Hematopoietic multipotent progenitor cell treated with erythropoietin and hydrocortisone succinate and interleukin-3 and kit ligand, for 8 days (in vitro differentiated cells): Measurements from ENCODE around the gene TAF11L7.
"Not testable (repeated sequence)": the region's sequence is repeated elsewhere in the genome, so short reads cannot be mapped to it uniquely, and the experiment has no call there.

Experiments
- DNase-seq: peaks from one replicate; pipeline ENCODE4 v3.0.0-alpha.2; 2015

The TAF11L7 gene

GRCh38 chr5:17585658-17586057 lies at the start of gene TAF11L7:
TSS of gene TAF11L7 (minus strand) at chr5:17585758.
- DNase-seq, result not testable (repeated sequence)

- no peak for DNase-seq
These were observed 48.6 kb upstream of the TAF11L7 start, which contains the start of gene TAF11L14 for GRCh38 chr5:17634160-17634559. TSS of gene TAF11L14 (plus strand) at chr5:17634460.

GRCh38 chr5:17631788-17632187 lies 46.2 kb upstream of the TAF11L7 start, which contains the start of gene TAF11L13:
TSS of gene TAF11L13 (plus strand) at chr5:17632088.
- DNase-seq, result not testable (repeated sequence)

- no peak for DNase-seq
These were observed 40.1 kb upstream of the TAF11L7 start for GRCh38 chr5:17625686-17626085.

GRCh38 chr5:17620627-17621026 lies 35.1 kb upstream of the TAF11L7 start:
- no peak for DNase-seq

- DNase-seq, result no peak
These were observed 33.8 kb upstream of the TAF11L7 start for GRCh38 chr5:17619354-17619753.

GRCh38 chr5:17614872-17615605 lies 29.5 kb upstream of the TAF11L7 start:
- DNase-seq, result no peak

- DNase-seq, result not testable (repeated sequence)
These were observed 24.5 kb upstream of the TAF11L7 start, which contains the start of gene TAF11L12 for GRCh38 chr5:17610092-17610491. TSS of gene TAF11L12 (plus strand) at chr5:17610392.

- DNase-seq, result not testable (repeated sequence)
These were observed 21.9 kb upstream of the TAF11L7 start for GRCh38 chr5:17607461-17607860.

GRCh38 chr5:17604951-17605350 lies 19.4 kb upstream of the TAF11L7 start:
- DNase-seq, result no peak

- DNase-seq, result not testable (repeated sequence)
These were observed 18.3 kb upstream of the TAF11L7 start, which contains the start of gene TAF11L11 for GRCh38 chr5:17603880-17604279. TSS of gene TAF11L11 (plus strand) at chr5:17604183.

- not testable (repeated sequence) for DNase-seq
These were observed 12.2 kb upstream of the TAF11L7 start, which contains the start of gene TAF11L10 for GRCh38 chr5:17597728-17598127. TSS of gene TAF11L10 (minus strand) at chr5:17597828.

- DNase-seq, result not testable (repeated sequence)
These were observed 8.7 kb upstream of the TAF11L7 start, which contains the start of gene TAF11L9 for GRCh38 chr5:17594255-17594654. TSS of gene TAF11L9 (minus strand) at chr5:17594394.

- not testable (repeated sequence) for DNase-seq
These were observed 5.3 kb upstream of the TAF11L7 start, which contains the start of gene TAF11L8 for GRCh38 chr5:17590860-17591259. TSS of gene TAF11L8 (minus strand) at chr5:17590960.
